Activated CD4-positive, alpha-beta T cell treated with anti-CD3 and anti-CD28 coated beads, Interleukin-2, amount 10 ng/mL, durations not matched to agents 24 days and 14 days (primary cell): ENCODE results near the gene TMIE. TPM values are rescaled to one million over a fixed set of nuclear protein-coding genes. Genes with fewer than 3 reads are reported as not detected.
A peak's percentile ranks its signal among the peaks of the same experiment; 100 is the strongest.

Experiments
- DNase-seq: peaks from one replicate; pipeline ENCODE4 v3.0.0; 2022
- H3K27ac Mint-ChIP-seq: one replicate; pipeline ENCODE4 v1.8.0; 2022; ENCODE audit warnings: mild to moderate bottlenecking, mixed read lengths
- H3K27me3 Mint-ChIP-seq: one replicate; pipeline ENCODE4 v1.8.0; 2022; ENCODE audit warnings: mixed read lengths
- H3K36me3 Mint-ChIP-seq: one replicate; pipeline ENCODE4 v1.8.0; 2022; ENCODE audit warnings: low read depth, mild to moderate bottlenecking, mixed read lengths
- H3K4me1 Mint-ChIP-seq: one replicate; pipeline ENCODE4 v1.8.0; 2021; ENCODE audit warnings: mixed read lengths
- H3K4me3 Mint-ChIP-seq: one replicate; pipeline ENCODE4 v1.8.0; 2022; ENCODE audit warnings: mild to moderate bottlenecking, moderate library complexity, mixed read lengths
- H3K9me3 Mint-ChIP-seq: one replicate; pipeline ENCODE4 v1.8.0; 2021; ENCODE audit warnings: mixed read lengths
- intact Hi-C: fragments of 100-400 bp; cut with micrococcal nuclease; formaldehyde crosslinking; loops from one replicate; pipeline ENCODE4 v1.15.1; 2023
- total RNA-seq: library from RNA; stranded (reverse); gene quantifications from 2 replicates; pipeline ENCODE4 v1.2.3, GENCODE V29; 2022

Gene TMIE
- total RNA-seq, 1 donor from 2014 or later: not detected

GRCh38 chr3:46664971-46665762 lies 36.0 kb upstream of the TMIE start:
- no peak overlapping the region for H3K4me3 Mint-ChIP-seq
- no peaks in the 10 kb centered on the region for H3K4me1 Mint-ChIP-seq
- H3K36me3 Mint-ChIP-seq: no peaks in the 10 kb centered on the region
- intact Hi-C loops: no loop called here
- H3K27ac Mint-ChIP-seq: no peak overlapping the region
- no peak for DNase-seq
- no peaks in the 10 kb centered on the region for H3K9me3 Mint-ChIP-seq
- H3K27me3 Mint-ChIP-seq: no peaks in the 10 kb centered on the region

DNA sequence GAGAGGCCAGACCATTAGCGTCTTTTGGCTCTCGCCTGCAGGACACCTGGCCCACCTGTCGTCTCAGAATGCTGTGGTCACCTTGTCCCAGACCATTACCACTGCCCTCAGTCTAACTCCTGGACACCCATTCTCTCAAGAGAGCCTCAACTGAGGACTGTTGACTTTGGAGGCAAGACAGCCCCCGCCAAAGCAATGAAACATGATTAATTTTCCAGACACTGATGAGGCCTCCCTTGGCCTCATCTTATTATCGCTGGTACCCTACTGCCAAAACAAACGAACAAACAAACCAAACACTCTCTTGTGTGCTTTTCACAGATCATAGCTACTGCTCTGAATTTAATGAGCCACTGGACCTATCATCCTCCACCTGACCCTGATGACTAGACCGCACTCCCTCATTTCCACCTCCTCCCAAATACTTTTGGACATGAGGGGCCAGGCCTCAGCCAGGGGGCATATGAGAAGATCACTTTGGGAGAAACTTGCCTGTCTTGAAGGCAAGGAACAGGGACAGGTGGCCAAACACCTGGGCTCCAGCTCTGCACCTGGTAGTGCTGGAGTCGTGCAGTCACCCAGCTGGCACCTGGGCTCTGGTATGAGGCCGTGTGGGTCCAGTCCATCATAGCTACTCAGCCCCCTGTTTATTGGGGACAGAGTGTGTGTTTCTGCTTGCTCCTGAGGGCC lies 35.3 kb upstream of the TMIE start:
- H3K36me3 Mint-ChIP-seq: no peaks in the 10 kb centered on the region
- H3K27ac Mint-ChIP-seq: no peak overlapping the region
- H3K27me3 Mint-ChIP-seq: no peaks in the 10 kb centered on the region
- no peaks in the 10 kb centered on the region for H3K4me1 Mint-ChIP-seq
- no peak overlapping the region for H3K4me3 Mint-ChIP-seq
- DNase-seq: no peak
- intact Hi-C loops: no loop called here
- H3K9me3 Mint-ChIP-seq: no peaks in the 10 kb centered on the region

DNA sequence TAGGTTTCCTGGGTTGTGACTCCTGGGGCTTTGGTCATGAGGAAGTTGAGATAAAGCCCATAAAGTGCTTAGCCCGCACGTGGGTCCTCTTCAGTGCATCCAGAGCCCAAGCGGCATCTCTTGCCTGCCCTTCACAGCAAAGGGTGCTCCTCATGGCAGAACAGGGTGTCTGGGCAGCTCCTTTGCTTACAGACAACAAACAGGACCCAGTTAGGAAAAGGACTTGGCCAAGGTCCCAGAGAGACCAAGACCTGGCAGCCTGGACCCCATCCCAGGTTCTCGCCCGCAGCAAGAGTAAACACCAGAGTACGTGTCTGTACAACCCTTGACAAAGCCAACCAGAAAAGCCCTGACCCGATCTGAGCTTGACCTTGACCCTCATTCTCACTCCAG lies 34.7 kb upstream of the TMIE start:
- no peaks in the 10 kb centered on the region for H3K36me3 Mint-ChIP-seq

GRCh38 chr3:46667061-46667621 lies 34.1 kb upstream of the TMIE start:
- no peaks in the 10 kb centered on the region for H3K4me1 Mint-ChIP-seq
- no peak overlapping the region for H3K4me3 Mint-ChIP-seq
- no peak for DNase-seq
- no peaks in the 10 kb centered on the region for H3K27me3 Mint-ChIP-seq
- intact Hi-C loops: no loop called here
- H3K36me3 Mint-ChIP-seq: no peaks in the 10 kb centered on the region
- H3K9me3 Mint-ChIP-seq: no peaks in the 10 kb centered on the region
- H3K27ac Mint-ChIP-seq: no peak overlapping the region

More for the DNA sequence above, 34.7 kb upstream of the TMIE start:
- Mint-ChIP-seq H3K4me1 (no peaks in the 10 kb centered on the region), H3K27ac (no peak overlapping the region), H3K4me3 (no peak overlapping the region), H3K27me3 (no peaks in the 10 kb centered on the region), H3K9me3 (no peaks in the 10 kb centered on the region)
- DNase-seq: no peak
- intact Hi-C loops: no loop called here

DNA sequence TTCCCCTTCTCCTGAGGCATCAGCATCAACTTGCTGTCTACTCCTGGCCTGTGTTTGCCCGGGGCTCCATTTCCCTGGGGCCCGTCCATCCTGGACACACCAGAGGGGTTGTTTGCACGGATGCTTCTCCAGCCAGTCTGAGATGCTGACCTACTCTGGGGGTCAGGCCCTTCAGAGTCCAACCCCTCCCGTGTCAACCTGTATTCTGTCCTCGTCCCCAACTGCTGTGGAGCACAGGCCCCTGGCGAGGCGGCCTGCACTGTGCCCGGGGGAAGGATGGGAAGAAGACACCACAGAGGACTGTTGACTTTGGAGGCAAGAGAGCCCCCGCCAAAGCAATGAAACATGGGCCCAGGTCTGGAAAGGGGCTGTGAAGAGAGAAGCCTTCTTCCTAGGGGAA lies 33.5 kb upstream of the TMIE start:
- Mint-ChIP-seq H3K4me1 (no peaks in the 10 kb centered on the region), H3K36me3 (no peaks in the 10 kb centered on the region), H3K27ac (no peak overlapping the region), H3K4me3 (no peak overlapping the region), H3K27me3 (no peaks in the 10 kb centered on the region), H3K9me3 (no peaks in the 10 kb centered on the region)
- intact Hi-C loops: no loop called here
- DNase-seq: no peak

- intact Hi-C loops: no loop called here
- no peaks in the 10 kb centered on the region for H3K9me3 Mint-ChIP-seq
- no peaks in the 10 kb centered on the region for H3K36me3 Mint-ChIP-seq
- no peaks in the 10 kb centered on the region for H3K4me1 Mint-ChIP-seq
- H3K27ac Mint-ChIP-seq: peak overlapping the region; percentile 14
- no peak overlapping the region for H3K4me3 Mint-ChIP-seq
- no peak for DNase-seq
- no peaks in the 10 kb centered on the region for H3K27me3 Mint-ChIP-seq
These were observed 33.1 kb upstream of the TMIE start for GRCh38 chr3:46668116-46668515.

GRCh38 chr3:46668591-46668990 lies 32.6 kb upstream of the TMIE start:
- no peak for DNase-seq
- H3K9me3 Mint-ChIP-seq: no peaks in the 10 kb centered on the region
- H3K4me3 Mint-ChIP-seq: no peak overlapping the region
- H3K4me1 Mint-ChIP-seq: no peaks in the 10 kb centered on the region
- no peaks in the 10 kb centered on the region for H3K27me3 Mint-ChIP-seq
- intact Hi-C loops: no loop called here
- no peaks in the 10 kb centered on the region for H3K36me3 Mint-ChIP-seq
- H3K27ac Mint-ChIP-seq: no peak overlapping the region

DNA sequence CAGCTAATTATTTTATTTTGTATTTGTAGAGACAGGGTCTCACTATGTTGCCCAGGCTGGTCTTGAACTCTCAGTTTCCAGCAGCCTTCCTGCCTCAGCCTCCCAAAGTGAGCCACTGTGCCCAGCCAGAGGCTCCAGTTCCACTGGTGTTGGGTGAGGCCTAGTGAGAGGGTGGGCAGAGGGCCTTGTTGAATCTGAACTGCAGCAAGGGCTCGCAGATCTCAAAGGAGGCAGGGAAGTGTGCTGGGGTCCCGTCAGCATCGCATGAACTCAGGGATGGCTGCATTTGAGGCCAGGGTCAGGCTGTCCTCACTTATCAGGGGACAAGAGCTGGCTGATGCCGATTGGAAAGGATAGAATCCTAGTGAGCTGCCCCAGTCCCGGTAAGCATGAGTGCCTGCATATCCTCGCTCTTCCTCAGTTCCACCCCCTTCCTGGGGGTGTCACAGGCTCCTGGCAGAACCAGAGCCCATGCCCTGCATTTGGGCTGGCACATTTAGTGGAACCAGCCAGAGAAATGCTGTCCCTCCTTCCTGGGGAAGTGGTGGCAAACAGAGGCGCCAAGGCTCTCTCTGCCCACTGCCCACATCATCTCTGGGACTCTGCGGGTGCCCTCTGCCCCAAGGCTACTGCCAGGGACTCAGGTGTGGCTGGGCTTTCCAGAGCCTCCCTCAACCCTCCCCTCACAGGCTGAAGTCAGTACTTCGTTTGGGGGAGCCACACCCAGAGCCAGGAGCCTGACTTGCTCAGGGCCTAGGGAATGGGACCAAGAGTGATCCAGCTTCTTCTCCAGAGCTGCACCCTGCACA lies 31.8 kb upstream of the TMIE start:
- Mint-ChIP-seq H3K4me1 (no peaks in the 10 kb centered on the region), H3K27me3 (no peaks in the 10 kb centered on the region), H3K27ac (no peak overlapping the region), H3K4me3 (no peak overlapping the region), H3K36me3 (no peaks in the 10 kb centered on the region), H3K9me3 (no peaks in the 10 kb centered on the region)
- no peak for DNase-seq
- intact Hi-C loops: no loop called here

- DNase-seq: no peak
- Mint-ChIP-seq H3K9me3 (no peaks in the 10 kb centered on the region), H3K4me1 (no peaks in the 10 kb centered on the region), H3K36me3 (no peaks in the 10 kb centered on the region), H3K27me3 (no peaks in the 10 kb centered on the region), H3K4me3 (no peak overlapping the region), H3K27ac (no peak overlapping the region)
- intact Hi-C loops: no loop called here
These were observed 30.9 kb upstream of the TMIE start for GRCh38 chr3:46670000-46670890.

DNA sequence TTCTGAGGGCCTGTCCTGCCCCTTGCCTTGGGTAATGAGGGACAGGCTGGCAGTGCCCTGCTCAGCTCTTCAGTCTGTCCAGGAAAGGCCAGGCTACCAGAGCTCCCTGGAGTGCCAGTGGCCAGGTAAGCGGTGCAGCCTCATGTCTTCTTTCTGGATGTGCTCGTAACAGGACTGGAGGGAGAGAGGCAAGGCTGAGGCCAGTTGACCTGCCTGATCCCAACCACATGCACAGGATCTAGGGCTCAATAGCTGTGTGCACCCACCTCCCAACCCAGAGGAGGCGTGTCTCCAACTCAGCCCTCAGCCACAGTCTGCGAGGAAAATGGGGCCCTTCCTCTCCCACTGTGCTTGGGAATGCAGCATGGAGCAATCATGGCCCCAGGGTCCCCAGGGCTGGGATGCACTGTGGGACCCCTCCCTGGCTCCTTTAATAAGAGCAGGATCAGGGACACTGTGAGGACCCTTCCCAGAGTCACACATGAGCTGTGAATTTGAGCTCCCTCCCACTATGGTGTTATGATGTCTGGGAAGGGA lies 30.2 kb upstream of the TMIE start:
- Mint-ChIP-seq H3K4me1 (no peaks in the 10 kb centered on the region), H3K9me3 (no peaks in the 10 kb centered on the region), H3K4me3 (no peak overlapping the region), H3K27me3 (no peaks in the 10 kb centered on the region), H3K27ac (no peak overlapping the region), H3K36me3 (no peaks in the 10 kb centered on the region)
- DNase-seq: no peak
- intact Hi-C loops: no loop called here

DNA sequence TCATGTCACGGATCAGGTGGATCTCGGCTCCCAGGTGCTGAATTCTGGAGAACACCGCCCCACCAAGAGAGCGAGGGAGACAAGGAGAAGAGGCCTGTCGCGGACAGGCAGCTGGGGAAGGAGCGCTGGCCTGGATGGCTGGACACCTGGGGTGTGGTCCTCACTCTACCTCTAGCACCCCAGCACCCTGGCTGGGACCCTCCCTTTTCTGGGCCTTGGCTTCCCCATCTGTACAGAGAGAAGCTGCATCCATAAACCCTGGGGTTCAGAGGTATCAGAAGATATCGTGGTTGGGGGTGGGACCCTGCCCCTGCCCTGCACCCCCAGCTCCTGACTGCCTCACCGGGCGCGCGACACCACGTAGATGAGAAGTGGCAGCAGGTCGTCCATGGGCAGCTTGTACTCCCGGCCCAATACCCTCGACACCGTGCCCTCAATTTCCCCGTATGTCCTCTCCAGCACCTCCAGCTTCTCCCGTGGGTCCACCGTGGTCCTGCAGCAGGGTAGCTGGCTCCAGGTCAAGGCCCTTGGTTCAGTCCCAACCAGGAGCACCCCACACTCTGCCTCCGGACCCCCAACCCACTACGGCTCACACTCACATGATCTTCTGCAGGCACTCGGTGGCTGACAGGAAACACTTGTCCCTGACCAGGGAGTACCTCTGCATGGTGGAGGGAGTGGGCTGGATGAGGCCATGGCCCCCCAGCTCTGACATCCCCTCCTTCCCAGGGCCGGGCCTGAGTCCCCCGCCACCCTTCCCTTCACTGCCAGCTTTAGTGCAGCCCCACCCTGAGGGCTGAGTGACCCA lies 29.4 kb upstream of the TMIE start:
- H3K36me3 Mint-ChIP-seq: no peaks in the 10 kb centered on the region
- intact Hi-C loops: no loop called here
- H3K27me3 Mint-ChIP-seq: no peaks in the 10 kb centered on the region
- H3K4me3 Mint-ChIP-seq: no peak overlapping the region
- DNase-seq: no peak
- no peaks in the 10 kb centered on the region for H3K9me3 Mint-ChIP-seq
- H3K27ac Mint-ChIP-seq: no peak overlapping the region
- H3K4me1 Mint-ChIP-seq: no peaks in the 10 kb centered on the region

GRCh38 chr3:46672349-46672695 lies 28.9 kb upstream of the TMIE start:
- Mint-ChIP-seq H3K4me3 (no peak overlapping the region), H3K27me3 (no peaks in the 10 kb centered on the region), H3K36me3 (no peaks in the 10 kb centered on the region), H3K9me3 (no peaks in the 10 kb centered on the region), H3K27ac (no peak overlapping the region), H3K4me1 (no peaks in the 10 kb centered on the region)
- no peak for DNase-seq
- intact Hi-C loops: no loop called here
